Stimulated activated CD4-positive, alpha-beta T cell treated with anti-CD3 and anti-CD28 coated beads, Interleukin-4, amount 100 ng/mL, for 1 hour (primary cell): Measurements from ENCODE around the gene TBC1D17.

ENCODE experiments used
- DNase-seq: peaks from one replicate; pipeline ENCODE4 v3.0.0-alpha.2; 2020

Gene TBC1D17

DNA sequence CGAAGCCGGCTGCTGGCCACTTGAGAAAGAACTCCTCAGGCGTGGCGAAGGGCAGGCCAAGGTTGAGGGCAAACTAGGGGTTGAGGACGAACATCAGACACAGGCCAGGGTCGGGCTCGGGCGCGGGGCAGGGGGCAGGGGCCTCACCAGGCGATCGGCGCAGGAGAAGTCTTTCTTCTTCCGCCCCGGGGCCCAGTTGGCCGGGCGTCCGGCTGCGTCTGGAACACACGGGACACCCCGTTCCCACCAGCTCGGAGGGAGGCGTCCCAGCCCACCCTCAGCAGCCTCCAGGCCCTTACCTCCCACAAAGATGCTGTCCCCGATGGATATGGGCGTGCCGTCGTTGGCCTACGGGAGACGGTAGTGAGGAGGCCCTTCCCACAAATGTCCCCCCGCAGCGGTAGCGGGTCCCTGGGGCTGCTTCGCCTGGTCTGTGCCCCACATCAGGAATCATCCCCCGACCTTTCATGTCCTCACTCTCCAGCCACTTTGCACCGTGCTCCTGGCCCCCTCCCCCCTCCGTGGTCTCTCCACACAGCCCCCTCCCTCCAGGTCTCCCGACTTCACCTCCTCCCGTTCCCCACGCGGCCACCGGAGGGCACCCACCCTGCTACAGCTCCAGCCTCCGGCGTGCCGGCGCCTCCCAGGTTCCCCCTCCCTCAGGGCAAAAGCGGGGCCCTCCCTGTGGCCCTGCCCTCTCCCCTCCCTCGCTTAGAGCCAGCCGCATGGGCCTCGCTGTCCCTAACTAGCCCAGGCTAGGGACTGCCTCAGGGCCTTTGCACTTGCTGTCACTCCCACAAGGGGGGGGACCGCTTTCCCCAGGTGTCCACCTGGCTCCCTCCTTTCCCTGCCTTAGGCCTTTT lies 14.9 kb upstream of the TBC1D17 start:
- DNase-seq, result peak; percentile 34

DNA sequence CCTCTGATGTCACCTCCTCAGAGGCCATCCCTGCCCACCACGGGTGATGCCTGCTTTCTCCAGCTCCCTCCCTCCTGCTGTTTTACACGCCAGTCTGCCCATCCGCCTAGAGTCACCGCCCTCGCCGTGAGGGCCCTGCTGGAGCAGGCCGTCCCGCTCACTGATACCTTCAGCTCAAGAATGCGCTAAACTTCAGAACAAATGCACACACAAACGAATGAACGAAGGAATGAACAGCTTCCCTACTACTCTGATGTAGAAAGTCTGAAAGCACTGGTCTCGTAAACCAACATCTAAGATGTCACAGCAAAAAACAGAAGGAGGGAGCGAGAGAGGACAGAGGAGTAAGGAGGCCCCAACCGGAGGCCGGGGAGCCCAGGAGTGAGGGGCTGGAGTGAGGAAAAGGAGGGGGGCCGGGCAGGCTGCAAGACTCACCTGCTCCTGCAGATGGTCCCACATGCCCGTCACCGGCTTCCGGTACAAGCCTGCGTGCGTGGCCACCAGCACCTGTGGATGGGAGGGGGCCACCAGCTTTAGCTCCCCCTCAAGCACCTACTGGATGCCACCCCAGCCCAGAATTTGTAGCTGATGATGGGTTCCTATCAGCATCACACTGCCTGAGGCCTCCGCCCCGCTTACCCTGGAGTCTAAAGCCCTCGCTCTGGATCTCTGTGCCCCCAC lies 14.1 kb upstream of the TBC1D17 start:
- no peak for DNase-seq

DNA sequence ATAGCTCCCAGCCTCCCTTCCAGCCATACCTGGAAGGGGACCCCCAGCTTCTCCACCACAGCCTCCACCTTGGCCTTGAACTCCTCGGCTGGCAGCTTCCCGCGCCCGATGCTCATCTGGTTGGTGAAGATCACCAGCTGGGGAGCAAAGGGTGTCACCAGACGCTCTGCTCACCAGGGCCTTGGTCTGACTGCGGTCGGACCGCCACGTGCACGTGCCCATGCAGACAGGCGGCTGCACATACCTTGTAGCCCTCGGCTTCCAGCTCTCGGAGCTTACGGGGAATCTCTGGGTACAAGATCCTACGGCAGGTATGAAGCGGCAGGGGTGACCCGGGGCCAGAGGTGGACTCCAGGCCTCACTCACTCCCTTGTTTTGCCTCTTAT lies 13.6 kb upstream of the TBC1D17 start:
- no peak for DNase-seq

DNA sequence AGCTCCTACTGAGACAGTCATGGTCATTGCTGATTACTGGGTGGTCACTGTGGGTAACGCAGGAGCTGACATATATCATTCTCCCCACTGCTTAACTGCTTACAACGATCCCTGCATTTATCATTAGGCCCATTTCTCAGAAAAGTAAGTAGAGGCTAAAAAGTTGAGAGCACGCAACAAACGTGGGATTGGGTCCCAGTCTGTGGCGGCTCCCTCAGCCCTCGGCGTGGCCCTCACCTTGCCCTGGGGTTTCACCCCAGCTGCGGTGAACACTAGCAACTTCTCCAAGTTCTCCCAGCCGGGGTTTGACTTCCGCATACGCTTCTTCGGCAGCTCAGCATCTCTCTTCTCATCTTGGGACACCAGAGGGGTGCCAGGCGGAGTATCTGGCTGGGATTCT lies 12.6 kb upstream of the TBC1D17 start:
- no peak for DNase-seq

DNA sequence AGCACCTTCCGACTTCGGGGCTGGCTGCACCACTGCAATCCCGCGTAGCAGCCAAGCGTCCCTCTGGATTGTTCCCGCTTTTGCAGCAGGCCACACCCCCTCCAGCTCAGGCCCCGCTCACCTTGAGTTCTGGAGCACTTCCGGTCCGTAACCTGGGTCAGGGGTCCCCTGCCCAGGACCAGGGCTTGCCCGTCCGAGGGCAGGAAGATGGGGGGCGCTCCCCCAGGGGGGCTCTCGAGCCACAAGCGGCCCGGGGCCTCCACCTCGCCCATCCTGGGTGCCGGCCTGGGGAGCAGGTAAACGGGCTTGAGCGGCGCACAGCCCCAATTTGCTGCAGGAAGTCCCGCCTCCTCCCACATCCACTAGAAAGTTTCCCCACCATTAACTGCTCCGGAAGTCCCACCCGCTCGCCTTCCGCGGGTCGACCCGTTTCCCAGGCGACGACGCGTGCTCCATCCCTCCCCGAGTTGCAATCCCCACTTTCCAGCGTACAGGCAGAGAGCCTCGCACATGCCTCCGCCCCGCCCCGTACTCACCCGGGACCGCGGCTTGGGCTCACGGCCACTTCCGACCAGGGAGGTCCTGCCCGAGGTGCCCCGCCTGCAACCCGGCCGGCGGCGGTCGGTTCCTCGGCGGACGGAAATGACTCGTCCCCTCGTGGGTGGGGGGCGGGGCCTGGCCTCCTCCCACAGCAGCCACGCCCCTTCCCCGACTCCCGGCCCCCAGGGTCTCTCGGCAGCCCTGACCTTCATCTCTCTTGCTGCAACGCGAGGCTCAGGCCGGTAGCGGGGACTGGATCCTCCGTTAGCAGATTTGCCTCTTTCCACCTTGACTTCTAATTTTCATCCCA lies 10.3 kb upstream of the TBC1D17 start, which contains the start of gene PNKP:
TSS of gene PNKP (minus strand) at position 644 of the 850 bp plus-strand sequence. CDS start at position 272, 372 bp downstream.
- DNase-seq, result peak; percentile 94

DNA sequence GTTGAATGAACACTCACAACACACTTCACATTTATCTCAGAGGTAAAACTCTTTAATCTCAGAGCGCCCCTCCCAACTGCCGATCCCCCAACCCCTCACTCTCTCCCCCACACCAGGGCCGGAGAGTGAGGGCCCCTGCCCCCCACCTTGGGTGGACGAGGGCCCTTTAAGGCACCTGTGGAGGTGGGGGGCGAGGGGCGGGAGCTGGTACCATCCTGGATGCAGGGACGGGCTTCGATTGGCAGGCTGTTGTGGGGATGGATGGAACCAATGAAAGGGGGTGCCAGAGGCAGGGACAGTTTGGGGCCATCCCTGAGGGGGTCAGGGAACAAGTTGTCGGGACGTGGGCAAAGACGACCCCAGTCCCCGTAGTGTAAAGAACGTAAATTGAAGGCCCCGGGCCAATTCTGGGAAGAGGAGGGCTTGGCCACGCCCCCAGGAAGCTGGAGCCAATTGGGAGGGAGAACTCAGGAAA lies 8.5 kb upstream of the TBC1D17 start:
- no peak for DNase-seq

DNA sequence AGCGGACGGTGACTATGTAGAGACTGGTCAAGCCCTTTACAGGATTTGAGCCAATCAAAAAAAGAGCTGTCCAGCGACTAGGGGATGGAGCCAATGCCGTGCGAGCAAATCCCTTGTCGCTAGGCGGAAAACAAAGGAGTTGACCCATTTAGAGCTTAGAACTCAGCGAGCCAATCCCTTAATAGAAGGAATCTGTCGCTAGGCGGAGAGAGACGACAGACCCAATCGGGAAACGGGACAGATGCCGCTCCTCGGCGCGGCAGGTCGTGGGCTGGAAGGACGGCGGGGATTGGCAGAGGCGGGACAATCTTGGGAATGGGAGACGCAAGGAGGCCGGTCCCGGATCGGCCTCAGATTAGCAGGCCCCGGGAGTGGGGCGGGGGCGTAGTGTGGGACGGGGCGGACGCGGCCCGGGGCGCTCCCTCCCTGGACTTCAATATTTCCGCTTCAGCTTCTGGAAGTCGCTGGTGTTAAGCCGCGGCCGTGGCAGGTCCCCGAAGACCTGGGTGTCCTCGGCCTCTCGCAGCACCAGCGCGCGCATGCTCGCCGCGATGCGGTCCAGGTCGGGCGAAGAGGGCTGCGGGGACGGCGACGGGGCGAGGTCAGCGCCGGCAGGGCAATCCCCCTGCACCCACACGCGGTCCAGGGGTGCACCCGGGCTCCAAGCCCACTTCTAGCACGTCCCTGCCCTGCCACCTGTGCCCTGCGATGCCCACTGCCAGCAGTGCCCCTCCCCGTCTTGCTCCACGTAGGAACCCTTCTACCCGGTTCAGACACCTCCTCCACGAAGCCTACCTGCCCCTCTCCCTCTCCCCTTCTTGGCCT lies 7.8 kb upstream of the TBC1D17 start:
- DNase-seq, result peak; percentile 84

DNA sequence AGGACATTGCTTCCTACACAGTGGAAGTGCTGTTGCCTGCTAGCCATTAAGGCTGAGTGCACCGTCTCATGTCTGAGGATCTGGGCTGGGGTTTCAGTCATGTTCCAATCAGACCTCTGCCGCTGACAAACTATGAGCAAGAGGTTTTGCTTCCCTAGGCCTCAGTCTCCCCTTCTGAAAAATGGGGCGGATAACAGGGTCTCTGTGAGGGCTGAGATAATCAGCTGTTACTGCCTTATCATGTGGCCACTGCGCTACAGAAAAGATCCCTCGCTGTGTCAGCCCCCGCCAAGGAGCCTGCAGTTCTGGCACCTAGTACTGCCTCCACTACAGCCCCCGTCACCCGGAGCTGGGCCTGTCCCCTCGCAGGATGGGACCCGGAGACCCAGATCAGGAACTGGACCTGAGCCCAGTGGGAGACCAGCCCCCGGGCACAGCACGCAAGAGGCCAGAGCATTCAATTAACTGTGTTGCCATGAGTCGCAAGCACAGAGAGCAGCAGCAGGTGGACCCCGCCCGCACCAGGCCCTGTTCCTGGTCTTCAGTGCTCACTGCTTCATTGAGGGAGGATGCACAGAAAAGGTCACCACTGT lies 7.1 kb upstream of the TBC1D17 start:
- DNase-seq, result no peak

DNA sequence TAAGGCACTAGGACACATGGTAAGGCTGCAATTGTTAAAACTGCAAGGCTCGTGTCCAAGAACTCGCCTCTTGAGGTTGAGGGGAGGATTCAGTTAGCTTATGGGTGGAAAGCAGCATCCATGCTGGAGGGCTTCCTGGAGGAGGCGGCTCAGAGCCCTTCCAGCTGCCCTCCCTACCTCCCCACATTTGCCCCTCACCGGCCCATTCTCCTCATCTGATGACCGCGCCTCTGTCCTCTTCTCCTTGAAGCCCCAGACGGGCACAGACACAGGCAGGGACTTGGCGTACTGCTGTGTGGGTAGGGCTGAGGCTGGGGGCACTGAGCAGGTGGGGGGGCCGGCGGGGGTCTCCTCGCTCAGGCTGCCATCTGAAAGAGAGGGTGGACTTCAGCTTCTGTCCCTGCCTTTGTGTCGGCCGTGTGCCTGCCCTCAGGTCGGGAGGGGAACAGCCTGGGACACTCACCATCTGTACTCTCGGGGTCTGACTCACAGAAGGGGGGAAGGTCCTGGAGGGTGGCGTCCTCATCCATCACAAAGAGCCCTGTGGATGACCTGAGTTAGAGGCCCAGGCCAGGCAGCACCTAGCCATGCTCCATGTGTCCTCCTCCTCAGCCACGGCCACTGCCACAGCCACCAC lies 6.0 kb upstream of the TBC1D17 start:
- DNase-seq, result no peak

DNA sequence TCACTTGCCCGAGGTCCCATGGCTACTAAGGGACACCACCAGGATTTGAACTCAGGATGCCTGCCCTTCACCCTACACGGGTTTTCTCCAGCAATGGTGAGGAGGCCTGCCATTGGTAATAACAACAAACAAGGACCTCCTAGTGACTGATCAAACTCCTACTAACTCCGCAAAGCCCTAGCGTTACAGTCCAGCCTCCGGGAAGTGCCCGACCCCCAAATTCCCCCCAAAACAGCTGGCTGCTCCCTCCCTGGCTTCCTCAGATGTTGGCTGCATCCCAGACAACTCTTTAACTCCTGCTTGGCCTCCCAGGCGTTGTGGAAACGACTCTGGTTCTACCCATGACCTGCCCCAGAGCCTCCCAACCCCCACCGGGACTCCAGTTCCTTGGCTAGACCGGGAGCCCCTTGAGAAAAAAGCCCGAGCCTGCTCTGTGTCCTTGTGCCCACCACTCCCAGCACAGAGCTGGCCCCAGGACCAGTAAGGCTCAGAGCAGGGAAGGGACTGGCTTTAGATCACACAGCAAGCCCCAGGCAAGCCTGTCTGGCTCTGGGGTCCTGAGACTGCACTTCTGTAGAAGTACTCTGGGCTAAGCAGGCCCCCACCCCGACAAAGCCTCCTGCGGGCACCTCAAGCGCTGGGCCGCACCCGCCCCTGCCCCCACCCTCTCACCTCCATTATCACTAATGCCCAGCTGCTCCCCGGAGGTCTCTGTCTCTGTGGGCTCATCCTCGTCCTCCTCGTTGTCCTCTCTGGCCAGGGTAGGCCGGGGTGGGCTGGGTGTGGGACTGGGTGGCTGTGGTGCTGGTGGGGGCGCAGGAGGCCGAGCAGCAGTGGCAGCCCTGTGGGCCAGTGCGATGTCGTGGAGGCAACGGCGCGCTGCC lies 5.0 kb upstream of the TBC1D17 start:
- no peak for DNase-seq

DNA sequence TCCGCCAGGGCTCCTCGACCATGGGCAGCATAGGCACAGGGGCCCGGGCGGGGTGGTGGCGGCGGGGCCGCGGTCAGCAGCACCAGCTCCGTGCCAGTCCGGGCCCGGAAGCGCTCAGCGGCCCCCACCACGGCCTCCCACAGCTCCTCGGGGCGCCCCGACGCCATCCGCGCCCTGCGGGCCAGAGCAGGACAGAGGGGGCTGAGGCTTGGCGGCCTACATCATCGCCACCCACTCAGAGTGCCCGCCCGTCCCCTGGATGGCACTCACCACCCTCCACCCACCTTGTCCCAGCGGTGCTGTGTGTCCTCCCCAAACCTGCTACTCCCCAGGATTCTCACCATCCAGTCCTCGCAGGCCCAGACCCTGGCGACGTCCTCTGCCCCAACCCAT lies 4.4 kb upstream of the TBC1D17 start:
- no peak for DNase-seq

DNA sequence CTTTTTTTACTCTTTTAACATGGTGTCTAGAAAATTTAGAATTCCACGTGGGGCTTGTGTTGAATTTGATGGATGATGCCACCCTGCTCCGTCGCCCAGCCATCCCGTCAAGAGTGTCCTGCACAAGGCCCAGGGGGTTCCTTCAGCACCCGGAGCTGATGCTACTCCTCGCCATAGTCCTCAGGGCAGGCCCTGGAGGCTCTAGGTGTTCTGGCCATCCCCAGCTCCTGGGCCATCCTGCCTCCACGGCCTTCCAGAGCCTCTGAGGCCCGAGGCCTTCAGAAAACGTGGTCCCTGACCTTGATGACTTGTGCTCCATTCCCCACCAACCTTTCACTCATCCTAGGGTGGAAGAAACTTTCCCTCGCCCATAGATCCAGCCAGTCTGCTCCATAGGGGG lies 3.7 kb upstream of the TBC1D17 start:
- DNase-seq, result no peak

DNA sequence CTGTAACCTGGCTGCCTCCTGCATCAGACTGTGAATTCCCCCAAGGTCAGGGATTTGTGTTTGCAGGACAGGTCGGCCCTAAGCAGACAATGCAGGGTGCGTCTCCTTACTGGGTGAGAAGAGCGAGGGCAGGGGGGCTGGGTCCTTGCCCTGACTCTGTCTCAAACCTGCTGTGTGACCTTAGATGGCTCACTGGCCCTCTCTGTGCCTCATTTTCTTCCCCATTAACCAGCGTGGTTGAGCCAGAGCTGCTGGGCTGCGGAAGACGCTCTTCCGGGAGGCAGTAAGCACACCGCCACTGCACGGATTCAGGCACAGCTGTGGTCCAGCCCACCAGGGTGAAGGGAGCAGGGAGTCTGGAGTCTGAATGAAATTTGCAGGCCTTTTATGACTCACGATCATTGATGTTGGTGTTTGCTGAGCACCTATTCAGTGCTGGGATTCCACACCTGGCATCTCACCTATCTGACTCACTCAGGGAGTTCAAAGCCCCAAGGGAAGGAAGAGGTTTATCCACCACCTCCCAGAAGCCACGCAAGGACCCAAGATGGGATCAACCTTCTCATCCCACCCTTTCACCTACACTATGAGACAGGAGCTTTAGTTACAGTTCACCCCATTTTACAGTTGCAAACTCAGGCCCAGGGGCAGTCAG lies 2.9 kb upstream of the TBC1D17 start:
- DNase-seq, result no peak

DNA sequence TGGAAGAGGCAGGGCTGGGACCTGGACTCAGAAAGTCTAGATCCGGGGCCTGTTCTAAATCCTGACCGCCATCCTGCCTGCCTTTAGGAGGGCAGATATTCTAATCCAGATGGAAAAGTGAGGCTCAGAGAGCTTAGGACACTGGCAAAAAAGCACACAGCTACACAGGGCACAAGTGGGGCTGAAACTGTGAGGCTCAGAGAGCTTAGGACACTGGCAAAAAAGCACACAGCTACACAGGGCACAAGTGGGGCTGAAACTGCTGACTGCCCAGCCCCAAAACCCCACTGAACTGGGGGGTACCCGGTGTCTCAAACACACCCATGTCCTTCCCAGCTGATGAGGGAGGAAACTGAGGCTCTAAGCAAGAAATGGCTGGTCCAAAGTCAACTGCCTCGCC lies 2.3 kb upstream of the TBC1D17 start:
- no peak for DNase-seq

DNA sequence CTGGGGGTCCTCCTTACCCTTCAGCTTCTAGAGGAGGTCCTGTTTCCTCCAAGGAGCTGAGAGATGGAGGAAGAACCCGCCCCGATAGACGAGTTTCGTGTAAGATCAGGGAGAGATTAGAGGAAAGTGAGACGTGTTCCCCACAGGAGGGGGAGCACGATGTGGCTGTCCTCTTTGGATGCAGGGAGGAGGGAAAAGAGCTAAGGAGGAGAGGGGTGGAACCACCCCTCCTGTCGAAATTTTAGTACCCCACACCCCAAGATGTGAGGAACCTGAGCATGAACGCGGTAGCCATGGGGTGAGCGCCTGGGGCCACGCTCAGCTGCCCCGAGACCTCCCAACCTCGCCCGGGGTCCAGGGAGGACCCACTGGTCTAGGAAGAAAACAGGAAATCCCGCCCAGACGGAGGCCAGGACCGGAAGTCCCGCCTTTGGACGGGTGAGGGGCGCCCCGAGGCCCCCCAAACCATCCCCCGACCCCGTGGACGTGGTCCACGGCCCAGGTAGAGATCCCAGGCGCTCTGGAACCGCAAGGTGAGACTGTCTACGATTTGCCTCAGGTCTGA lies 1.6 kb upstream of the TBC1D17 start:
- peak; percentile 58 for DNase-seq

DNA sequence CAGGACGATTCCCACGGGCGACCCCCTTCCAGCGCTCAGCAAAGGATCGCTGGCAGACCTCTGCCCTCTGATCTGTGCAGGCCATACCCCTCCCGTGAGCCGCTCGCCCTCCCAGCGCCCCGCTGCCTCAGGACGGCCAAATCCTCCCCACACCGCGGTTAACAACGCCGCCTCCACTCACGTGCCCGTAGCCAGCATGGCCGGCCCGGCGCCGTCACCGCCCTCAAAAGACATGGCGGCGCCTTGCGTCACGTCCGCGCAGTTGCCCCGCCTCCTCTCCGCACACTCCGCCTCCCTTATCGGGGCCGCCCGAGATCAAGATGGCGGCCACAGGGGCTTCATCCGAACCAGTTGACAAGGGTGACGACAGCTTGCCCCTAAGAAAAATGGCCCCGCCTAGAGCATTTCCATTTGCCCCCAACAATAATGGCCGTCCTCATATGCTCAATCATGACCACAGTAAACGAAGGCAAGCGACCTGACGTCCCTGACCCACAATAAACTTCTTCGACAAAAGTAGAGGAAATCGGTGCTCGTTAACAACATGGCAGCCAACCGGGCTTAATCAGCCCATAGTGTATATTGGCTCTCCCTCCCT lies 981 bp upstream of the TBC1D17 start:
- peak; percentile 96 for DNase-seq

DNA sequence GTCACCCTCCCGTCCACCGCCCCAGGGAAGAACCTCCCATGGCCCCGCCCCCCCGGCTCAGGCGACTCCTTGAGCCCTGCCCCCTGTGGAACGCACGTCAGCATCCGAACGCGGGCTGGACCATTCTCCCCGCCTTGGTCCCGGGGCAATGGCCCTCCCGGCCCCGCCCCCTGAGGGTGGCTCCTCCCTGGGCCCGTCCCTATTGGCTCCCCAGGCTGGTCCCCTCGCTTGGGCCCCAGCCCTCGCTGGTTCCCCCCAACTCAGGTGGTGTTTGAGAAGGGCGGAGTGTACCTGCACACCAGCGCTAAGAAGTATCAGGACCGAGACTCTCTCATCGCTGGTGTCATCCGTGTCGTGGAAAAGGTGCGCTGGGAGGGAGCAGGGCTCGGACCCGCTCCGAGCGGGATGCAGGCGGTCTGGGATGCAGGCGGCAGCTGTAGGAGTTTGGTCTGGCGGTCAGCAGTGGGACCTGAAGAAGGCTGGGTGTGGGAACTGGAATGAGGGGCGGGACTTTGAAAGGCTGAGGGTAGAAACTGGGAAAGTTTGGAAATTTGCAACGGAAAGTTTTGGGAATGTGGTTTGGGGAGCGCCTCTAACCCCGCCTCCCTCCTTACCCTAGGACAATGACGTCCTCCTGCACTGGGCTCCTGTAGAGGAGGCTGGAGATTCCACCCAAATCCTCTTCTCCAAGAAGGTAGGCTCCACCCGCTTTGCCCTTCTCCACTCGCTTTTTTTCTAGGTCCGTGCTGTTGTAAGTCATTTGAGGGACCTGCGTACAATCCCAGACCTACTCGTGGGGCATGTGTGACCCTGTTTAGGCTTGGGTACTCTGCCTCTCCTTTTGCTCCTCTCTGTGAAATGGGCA lies 609 bp downstream of the TBC1D17 start:
- peak; percentile 99 for DNase-seq

DNA sequence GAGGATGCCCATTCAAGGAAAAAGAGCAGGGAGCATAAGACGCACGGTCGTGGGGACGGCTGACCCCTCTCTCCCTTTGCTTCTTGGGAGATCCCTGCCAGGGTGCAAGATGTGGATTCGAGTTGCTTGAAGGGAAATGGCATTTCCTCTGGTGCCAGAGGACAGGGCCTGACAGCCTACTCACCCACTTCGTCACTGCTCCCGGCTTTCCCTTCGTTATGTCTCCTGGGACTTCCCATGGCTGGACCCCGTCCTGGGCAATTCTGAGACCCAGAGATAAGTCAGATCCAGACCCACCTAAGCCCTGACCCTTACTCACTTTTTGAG lies 1.2 kb downstream of the TBC1D17 start:
- no peak for DNase-seq
